ENCODE data around the gene SCO2. TPM values are rescaled to one million over a fixed set of nuclear protein-coding genes. Genes with fewer than 3 reads are reported as not detected.

The SCO2 gene
- total and polyA plus RNA-seq, 2 of the 4 experiments (the other 2 are of a cell fraction), result 1.3 to 1.9 TPM

- Histone ChIP-seq H3K4me2 (ENCODE audit: low read depth, low read length) (no peak overlapping the region), H3K9me3 (ENCODE audit: control insufficient read depth, insufficient read depth, low read length) (no peaks in the 10 kb centered on the region), H2BK15ac (ENCODE audit: low read depth, low read length) (no peak overlapping the region), H3K79me1 (ENCODE audit: low read depth in 1 of 2, low read length in 2 of 2) (no peaks in the 10 kb centered on the region), H3K27me3 (ENCODE audit: control insufficient read depth, insufficient read depth, low read length) (peaks cover 7% of the 10 kb centered on the region; the same call in 1 of the 2 replicates), H3K23ac (ENCODE audit: low read depth, low read length) (no peak overlapping the region), H3K18ac (ENCODE audit: low read depth, low read length) (no peak overlapping the region), H3K9me1 (ENCODE audit: insufficient read depth, low read length) (no peaks in the 10 kb centered on the region), H3K27ac (ENCODE audit: insufficient read depth, low read length) (no peak overlapping the region), H2AK5ac (ENCODE audit: low read depth, low read length) (no peak overlapping the region), H3K4me1 (ENCODE audit: control insufficient read depth, insufficient read depth, low read length) (no peaks in the 10 kb centered on the region), H2BK20ac (ENCODE audit: low read depth, low read length) (no peak overlapping the region), H3K9ac (ENCODE audit: low read depth, low read length) (no peak overlapping the region), H2BK120ac (ENCODE audit: low read depth, low read length) (no peak overlapping the region), H2BK5ac (ENCODE audit: low read depth, low read length, poor library complexity, severe bottlenecking) (no peak overlapping the region), H4K91ac (ENCODE audit: insufficient read depth, low read depth, low read length) (no peak overlapping the region), H2AK9ac (replicated peaks; ENCODE audit: low read depth, low read length, poor library complexity) (no peak overlapping the region), H4K8ac (ENCODE audit: low read depth in 2 of 2, low read length in 2 of 2) (no peak overlapping the region), H2AFZ (replicated peaks; ENCODE audit: low read length, poor library complexity) (no peak overlapping the region), H3K36me3 (ENCODE audit: control insufficient read depth, insufficient read depth, low read length) (no peaks in the 10 kb centered on the region; the same call in 1 of the 2 replicates), H3K56ac (ENCODE audit: extremely low read depth, insufficient read depth, low read length) (no peak overlapping the region), H4K5ac (ENCODE audit: low read depth, low read length) (no peak overlapping the region), H4K20me1 (ENCODE audit: insufficient read depth, low read length) (no peaks in the 10 kb centered on the region), H3K4ac (ENCODE audit: low read depth, low read length) (no peak overlapping the region), H3K4me3 (ENCODE audit: insufficient read depth, low read depth, low read length) (no peak overlapping the region), H3K14ac (replicated peaks; ENCODE audit: low read depth, low read length) (no peak overlapping the region)
- POLR2A ChIA-PET (ENCODE audit: unreplicated experiment), result no interaction called here
- 86% methylated on average over 2 of the region's 7 CpGs; no CpG with 5 or more reads in 1 of the 2 experiments for WGBS, 2 experiments (ENCODE audit: extremely low coverage in 2 of 2, insufficient read length in 1 of 2)
- TF ChIP-seq NFE2L2 (IDR thresholded peaks at IDR 0.05; ENCODE audit: low read depth, low read length) (no peak), CHD1 (IDR thresholded peaks at IDR 0.05; ENCODE audit: low read depth, low read length) (no peak), RAD21 (IDR thresholded peaks at IDR 0.05; ENCODE audit: low read length) (no peak), MAZ (IDR thresholded peaks at IDR 0.05; ENCODE audit: borderline replicate concordance, low read depth, low read length) (no peak), POLR2A (IDR thresholded peaks at IDR 0.05; ENCODE audit: low read depth, low read length) (no peak), RCOR1 (IDR thresholded peaks at IDR 0.05; ENCODE audit: insufficient replicate concordance, low read length) (no peak), FOS (IDR thresholded peaks at IDR 0.05; ENCODE audit: low read depth, low read length) (no peak), MAFK (IDR thresholded peaks at IDR 0.05; ENCODE audit: low read depth, low read length) (no peak), BHLHE40 (IDR thresholded peaks at IDR 0.05; ENCODE audit: low read depth, low read length) (no peak), SMC3 (IDR thresholded peaks at IDR 0.05; ENCODE audit: low read depth, low read length) (no peak), MXI1 (IDR thresholded peaks at IDR 0.05; ENCODE audit: borderline replicate concordance, low read depth, low read length) (no peak), RFX5 (IDR thresholded peaks at IDR 0.05; ENCODE audit: low read depth, low read length) (no peak)
- TF ChIP-seq, protein P1, sequence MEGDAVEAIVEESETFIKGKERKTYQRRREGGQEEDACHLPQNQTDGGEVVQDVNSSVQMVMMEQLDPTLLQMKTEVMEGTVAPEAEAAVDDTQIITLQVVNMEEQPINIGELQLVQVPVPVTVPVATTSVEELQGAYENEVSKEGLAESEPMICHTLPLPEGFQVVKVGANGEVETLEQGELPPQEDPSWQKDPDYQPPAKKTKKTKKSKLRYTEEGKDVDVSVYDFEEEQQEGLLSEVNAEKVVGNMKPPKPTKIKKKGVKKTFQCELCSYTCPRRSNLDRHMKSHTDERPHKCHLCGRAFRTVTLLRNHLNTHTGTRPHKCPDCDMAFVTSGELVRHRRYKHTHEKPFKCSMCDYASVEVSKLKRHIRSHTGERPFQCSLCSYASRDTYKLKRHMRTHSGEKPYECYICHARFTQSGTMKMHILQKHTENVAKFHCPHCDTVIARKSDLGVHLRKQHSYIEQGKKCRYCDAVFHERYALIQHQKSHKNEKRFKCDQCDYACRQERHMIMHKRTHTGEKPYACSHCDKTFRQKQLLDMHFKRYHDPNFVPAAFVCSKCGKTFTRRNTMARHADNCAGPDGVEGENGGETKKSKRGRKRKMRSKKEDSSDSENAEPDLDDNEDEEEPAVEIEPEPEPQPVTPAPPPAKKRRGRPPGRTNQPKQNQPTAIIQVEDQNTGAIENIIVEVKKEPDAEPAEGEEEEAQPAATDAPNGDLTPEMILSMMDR (conservative IDR thresholded peaks at IDR 0.05; ENCODE audit: low read depth, low read length), result no peak
- TF ChIP-seq, protein P2, sequence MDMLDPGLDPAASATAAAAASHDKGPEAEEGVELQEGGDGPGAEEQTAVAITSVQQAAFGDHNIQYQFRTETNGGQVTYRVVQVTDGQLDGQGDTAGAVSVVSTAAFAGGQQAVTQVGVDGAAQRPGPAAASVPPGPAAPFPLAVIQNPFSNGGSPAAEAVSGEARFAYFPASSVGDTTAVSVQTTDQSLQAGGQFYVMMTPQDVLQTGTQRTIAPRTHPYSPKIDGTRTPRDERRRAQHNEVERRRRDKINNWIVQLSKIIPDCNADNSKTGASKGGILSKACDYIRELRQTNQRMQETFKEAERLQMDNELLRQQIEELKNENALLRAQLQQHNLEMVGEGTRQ (IDR thresholded peaks at IDR 0.05; ENCODE audit: low read depth, low read length), result no peak
- TF ChIP-seq, protein P3, sequence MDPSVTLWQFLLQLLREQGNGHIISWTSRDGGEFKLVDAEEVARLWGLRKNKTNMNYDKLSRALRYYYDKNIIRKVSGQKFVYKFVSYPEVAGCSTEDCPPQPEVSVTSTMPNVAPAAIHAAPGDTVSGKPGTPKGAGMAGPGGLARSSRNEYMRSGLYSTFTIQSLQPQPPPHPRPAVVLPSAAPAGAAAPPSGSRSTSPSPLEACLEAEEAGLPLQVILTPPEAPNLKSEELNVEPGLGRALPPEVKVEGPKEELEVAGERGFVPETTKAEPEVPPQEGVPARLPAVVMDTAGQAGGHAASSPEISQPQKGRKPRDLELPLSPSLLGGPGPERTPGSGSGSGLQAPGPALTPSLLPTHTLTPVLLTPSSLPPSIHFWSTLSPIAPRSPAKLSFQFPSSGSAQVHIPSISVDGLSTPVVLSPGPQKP (IDR thresholded peaks at IDR 0.05; ENCODE audit: borderline replicate concordance, low read depth, low read length), result no peak
- ATAC-seq (ENCODE audit: low read depth), result no peak
- intact Hi-C loops (cut with micrococcal nuclease), result no loop called here
- in situ Hi-C loops (cut with MboI; ENCODE audit: low sequenced_read_pairs), result no loop called here
- dilution Hi-C loops (cut with HindIII; ENCODE audit: low sequenced_read_pairs, unreplicated experiment), result no loop called here
- CTCF ChIA-PET, result no interaction called here
- no TSS peak for BruUV-seq (replicated peaks)
- no peak for DNase-seq
These were observed 43.2 kb upstream of the SCO2 start for GRCh38 chr22:50568626-50569025.
